Ovary (tissue), 9 donors: Measurements from ENCODE around the gene DNAH11. TPM values are rescaled to one million over a fixed set of nuclear protein-coding genes. Genes with fewer than 3 reads are reported as not detected.
"Not testable (repeated sequence)": the region's sequence is repeated elsewhere in the genome, so short reads cannot be mapped to it uniquely, and the experiment has no call there.

Experiments
- DNase-seq, 5 donors: peaks; one replicate each; pipeline ENCODE4 v3.0.0-alpha.2; 2019 to 2020
- H3K27ac ChIP-seq, 2 donors: fragments of 200-600 bp; one replicate each; pipeline versions ENCODE4 v1.5.1 to v1.8.0; 2019 to 2022
- H3K27me3 ChIP-seq: fragments of 200-600 bp; one replicate; pipeline ENCODE4 v1.8.0; 2022
- H3K36me3 ChIP-seq: fragments of 200-600 bp; sonication (generic); one replicate; pipeline ENCODE4 v1.5.1; 2019
- H3K4me1 ChIP-seq: one replicate; pipeline ENCODE4 v1.8.1; 2013; ENCODE audit warnings: mild to moderate bottlenecking, moderate library complexity; ENCODE audit not compliant: insufficient read depth
- H3K4me3 ChIP-seq: fragments of 200-600 bp; sonication (generic); one replicate; pipeline ENCODE4 v1.5.1; 2017
- H3K9me3 ChIP-seq, 2 donors: fragments of 200-600 bp in 1 of 2; sonication (generic) in 1 of 2; one replicate each; pipeline versions ENCODE4 v1.5.1 to v1.8.1; 2013 to 2019; ENCODE audit warnings: mild to moderate bottlenecking in 1 of 2, moderate library complexity in 1 of 2
- CTCF ChIP-seq, 3 donors: fragments of 450-650 bp in 2 of 3; fragments of 200-600 bp in 1 of 3; IDR thresholded peaks; one replicate each; pipeline versions ENCODE4 v1.5.1 to v1.8.0; 2016 to 2022; ENCODE audit warnings: antibody characterized with exemption in 3 of 3, mild to moderate bottlenecking in 1 of 3
- EP300 ChIP-seq: sonication (generic); formaldehyde crosslinking; IDR thresholded peaks from one replicate; pipeline ENCODE4 v1.6.1; 2017; ENCODE audit warnings: antibody characterized with exemption
- POLR2A ChIP-seq: fragments of 450-650 bp; IDR thresholded peaks from one replicate; pipeline ENCODE4 v1.6.1; 2017; ENCODE audit warnings: antibody characterized with exemption, mild to moderate bottlenecking, moderate library complexity
- WGBS, 3 donors: extraction: QIAGEN DNeasy Blood & Tissue Kit in 1 of 3; methylation state at CpG; one replicate each; pipeline versions ENCODE4 v1.1.5 to v1.1.7; 2013 to 2017; 5-methylcytosine and 5-hydroxymethylcytosine counted together
- intact Hi-C, 4 donors: fragments of 100-400 bp; cut with DNase I; formaldehyde crosslinking; loops; one replicate each; pipeline versions ENCODE4 v1.11.0 to v1.15.1; 2022 to 2023
- polyA plus RNA-seq, 2 donors: library from polyadenylated mRNA; stranded (reverse); fragments of 200-250 nt in 1 of 2; fragments of 350-450 nt in 1 of 2; fragmentation: Illumina TruSeq in 1 of 2; extraction: RNeasy Lipid Tissue Mini Kit (QIAGEN cat#74804) in 1 of 2; gene quantifications; one replicate each; pipeline ENCODE4 v1.2.3, GENCODE V29; 2013 to 2014
- total RNA-seq, 7 donors: library from RNA; depleted of rRNA in 2 of 7; stranded (reverse); fragments of >200 nt in 2 of 7; fragmentation: NEBNext Ultra II Directional in 3 of 7; extraction: Animal tissue kit (Norgen Biotek cat#: 25700) in 3 of 7; gene quantifications; one replicate each; pipeline versions ENCODE4 v1.1.0 to v1.2.4, GENCODE V29; 2016 to 2023
- donor health status: DM: no; HTN: no; CAD: no; lungs with moderate emphysema.
- donor health status: DM: no; HTN: no; CAD: no.
- donor health status: Bipolar disorder and iron deficiency.
- donor health status: DM: yes; HTN: yes; CAD: no.
- donor health status: DM: no; HTN: no; CAD: no.
- donor health status: DM: yes; HTN: yes; CAD: no.

Gene DNAH11
- total and polyA plus RNA-seq, 9 donors = 0.05 to 44.3 (median 2.6) TPM

- DNase-seq = no peak
- TF ChIP-seq POLR2A (no peak), CTCF (IDR thresholded peaks at IDR 0.05) (no peak), EP300 (no peak)
- Histone ChIP-seq H3K27me3 (no peaks in the 10 kb centered on the region), H3K36me3 (no peaks in the 10 kb centered on the region), H3K4me3 (no peak overlapping the region), H3K4me1 (no peaks in the 10 kb centered on the region), H3K9me3 (no peaks in the 10 kb centered on the region), H3K27ac (no peak overlapping the region)
- WGBS, 3 donors = 55 to 57% (median 57%) methylated on average over 2 of the region's 2 CpGs
- intact Hi-C loops = no loop called here
These were observed 380.8 kb downstream of the DNAH11 start for GRCh38 chr7:21923658-21924057.

GRCh38 chr7:21926448-21926847, 383.6 kb downstream of the DNAH11 start:
- Histone ChIP-seq H3K36me3 (no peaks in the 10 kb centered on the region), H3K27me3 (no peaks in the 10 kb centered on the region), H3K4me1 (no peaks in the 10 kb centered on the region), H3K4me3 (no peak overlapping the region), H3K27ac (no peak overlapping the region), H3K9me3 (no peaks in the 10 kb centered on the region)
- WGBS, 3 donors = 0 to 98% (median 96%) methylated on average over 1 of the region's 1 CpG
- TF ChIP-seq EP300 (no peak), POLR2A (no peak), CTCF (IDR thresholded peaks at IDR 0.05) (no peak)
- intact Hi-C loops = no loop called here
- no peak for DNase-seq

GRCh38 chr7:21927693-21928092, 384.9 kb downstream of the DNAH11 start:
- WGBS, 3 donors = 86 to 89% (median 87%) methylated on average over 6 of the region's 6 CpGs
- no peak for DNase-seq
- no peaks in the 10 kb centered on the region for H3K27me3 ChIP-seq
- H3K36me3 ChIP-seq = no peaks in the 10 kb centered on the region
- no peaks in the 10 kb centered on the region for H3K4me1 ChIP-seq
- H3K4me3 ChIP-seq = no peak overlapping the region
- H3K27ac ChIP-seq = no peak overlapping the region
- H3K9me3 ChIP-seq = no peaks in the 10 kb centered on the region
- intact Hi-C loops = no loop called here
- no peak for TF ChIP-seq POLR2A

- H3K36me3 ChIP-seq, H3K4me1 ChIP-seq, DNase-seq, H3K4me3 ChIP-seq, H3K27ac ChIP-seq, H3K9me3 ChIP-seq, intact Hi-C loops, H3K27me3 ChIP-seq: not testable (repeated sequence)
- WGBS, 3 donors = 65 to 95% (median 94%) methylated on average over 3 of the region's 3 CpGs
These were observed 390.5 kb downstream of the DNAH11 start for GRCh38 chr7:21933293-21933692.

- H3K4me3 ChIP-seq = no peak overlapping the region
- H3K36me3 ChIP-seq = no peaks in the 10 kb centered on the region
- H3K9me3 ChIP-seq = no peaks in the 10 kb centered on the region
- no peak for DNase-seq
- H3K4me1 ChIP-seq = no peaks in the 10 kb centered on the region
- TF ChIP-seq CTCF (IDR thresholded peaks at IDR 0.05) (no peak), POLR2A (no peak), EP300 (no peak)
- no peak overlapping the region for H3K27ac ChIP-seq
- intact Hi-C loops = no loop called here
- no peaks in the 10 kb centered on the region for H3K27me3 ChIP-seq
These were observed 392.0 kb downstream of the DNAH11 start for GRCh38 chr7:21934808-21935207.

GRCh38 chr7:21938463-21938862, 395.6 kb downstream of the DNAH11 start:
- Histone ChIP-seq H3K9me3 (no peaks in the 10 kb centered on the region), H3K27ac (no peak overlapping the region), H3K4me3 (no peak overlapping the region), H3K27me3 (no peaks in the 10 kb centered on the region), H3K36me3 (no peaks in the 10 kb centered on the region), H3K4me1 (no peaks in the 10 kb centered on the region)
- intact Hi-C loops = no loop called here
- TF ChIP-seq POLR2A (no peak), CTCF (IDR thresholded peaks at IDR 0.05) (no peak), EP300 (no peak)
- WGBS, 3 donors = 86 to 93% (median 92%) methylated on average over 2 of the region's 2 CpGs
- DNase-seq = no peak
